ENCODE results near the gene COL6A5. TPM values are rescaled to one million over a fixed set of nuclear protein-coding genes. Genes with fewer than 3 reads are reported as not detected.
"Not testable (repeated sequence)": the region's sequence is repeated elsewhere in the genome, so short reads cannot be mapped to it uniquely, and the experiment has no call there.

Gene COL6A5, protein sequence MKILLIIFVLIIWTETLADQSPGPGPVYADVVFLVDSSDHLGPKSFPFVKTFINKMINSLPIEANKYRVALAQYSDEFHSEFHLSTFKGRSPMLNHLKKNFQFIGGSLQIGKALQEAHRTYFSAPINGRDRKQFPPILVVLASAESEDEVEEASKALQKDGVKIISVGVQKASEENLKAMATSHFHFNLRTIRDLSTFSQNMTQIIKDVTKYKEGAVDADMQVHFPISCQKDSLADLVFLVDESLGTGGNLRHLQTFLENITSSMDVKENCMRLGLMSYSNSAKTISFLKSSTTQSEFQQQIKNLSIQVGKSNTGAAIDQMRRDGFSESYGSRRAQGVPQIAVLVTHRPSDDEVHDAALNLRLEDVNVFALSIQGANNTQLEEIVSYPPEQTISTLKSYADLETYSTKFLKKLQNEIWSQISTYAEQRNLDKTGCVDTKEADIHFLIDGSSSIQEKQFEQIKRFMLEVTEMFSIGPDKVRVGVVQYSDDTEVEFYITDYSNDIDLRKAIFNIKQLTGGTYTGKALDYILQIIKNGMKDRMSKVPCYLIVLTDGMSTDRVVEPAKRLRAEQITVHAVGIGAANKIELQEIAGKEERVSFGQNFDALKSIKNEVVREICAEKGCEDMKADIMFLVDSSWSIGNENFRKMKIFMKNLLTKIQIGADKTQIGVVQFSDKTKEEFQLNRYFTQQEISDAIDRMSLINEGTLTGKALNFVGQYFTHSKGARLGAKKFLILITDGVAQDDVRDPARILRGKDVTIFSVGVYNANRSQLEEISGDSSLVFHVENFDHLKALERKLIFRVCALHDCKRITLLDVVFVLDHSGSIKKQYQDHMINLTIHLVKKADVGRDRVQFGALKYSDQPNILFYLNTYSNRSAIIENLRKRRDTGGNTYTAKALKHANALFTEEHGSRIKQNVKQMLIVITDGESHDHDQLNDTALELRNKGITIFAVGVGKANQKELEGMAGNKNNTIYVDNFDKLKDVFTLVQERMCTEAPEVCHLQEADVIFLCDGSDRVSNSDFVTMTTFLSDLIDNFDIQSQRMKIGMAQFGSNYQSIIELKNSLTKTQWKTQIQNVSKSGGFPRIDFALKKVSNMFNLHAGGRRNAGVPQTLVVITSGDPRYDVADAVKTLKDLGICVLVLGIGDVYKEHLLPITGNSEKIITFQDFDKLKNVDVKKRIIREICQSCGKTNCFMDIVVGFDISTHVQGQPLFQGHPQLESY (N-terminal part only)
- under 1 TPM; 0.03 to 0.13 (median 0.05) TPM for polyA plus RNA-seq (ENCODE audit: insufficient read length in 4 of 4)

DNA sequence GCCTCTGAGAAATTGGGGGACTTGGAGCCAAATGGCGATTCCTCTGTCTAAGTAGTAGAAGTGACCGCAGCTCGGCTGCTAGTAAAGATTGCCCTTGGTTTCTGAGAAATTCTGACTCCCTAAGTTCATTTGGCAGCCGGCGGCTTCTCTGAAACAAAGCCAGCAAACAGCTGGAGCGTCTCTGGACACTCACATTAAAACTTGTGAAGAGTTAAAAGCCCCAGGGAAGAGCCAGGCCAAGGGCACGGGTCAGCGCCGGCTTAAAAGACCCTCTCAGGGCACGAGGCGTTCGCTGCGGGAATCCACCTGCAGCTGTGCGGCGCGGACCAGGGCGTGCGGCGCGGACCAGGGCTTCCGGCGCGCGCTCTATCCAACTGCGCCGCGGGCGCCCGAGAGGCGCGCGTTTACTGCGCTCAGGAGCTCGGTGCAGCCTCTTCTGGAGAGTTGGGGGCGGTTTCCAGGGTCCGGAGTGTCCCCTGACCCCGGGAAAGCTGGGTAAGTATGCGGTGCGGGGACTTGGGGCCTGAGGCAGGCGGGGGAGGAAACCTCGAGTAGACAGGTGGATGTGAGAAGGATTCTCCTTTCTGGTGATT, at the start of gene COL6A5:
COL6A5 (plus strand) TSS at position 186 of the 593 bp plus-strand sequence. CDS start 27,967 bp downstream, outside the sequence.
- DNase-seq (ENCODE audit: low read depth in 4 of 4, low spot score in 2 of 4) = peak in 3 of 4 donors; percentile 25 to 39 (median 26)

DNA sequence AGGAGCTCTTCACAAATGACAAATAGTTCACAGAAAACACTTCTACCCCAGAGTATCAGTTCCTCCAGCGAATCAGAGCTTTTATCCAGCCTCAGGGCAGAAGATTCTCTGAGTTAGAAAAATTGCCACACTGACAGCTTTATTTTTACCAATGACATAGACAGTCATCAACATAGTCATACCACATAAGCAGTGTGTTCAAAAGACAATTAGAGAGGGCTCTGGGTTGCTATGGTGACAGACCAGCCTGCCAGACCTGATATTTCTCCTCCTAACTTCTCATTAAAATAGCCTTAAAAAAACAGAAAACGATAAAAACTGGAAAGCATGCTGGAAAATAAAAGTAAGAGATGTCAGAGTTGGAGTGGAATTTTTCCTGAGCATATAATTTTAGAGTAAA, 45.9 kb upstream of the COL6A5 start:
- DNase-seq (ENCODE audit: low read depth in 4 of 4, low spot score in 2 of 4) = no peak

DNA sequence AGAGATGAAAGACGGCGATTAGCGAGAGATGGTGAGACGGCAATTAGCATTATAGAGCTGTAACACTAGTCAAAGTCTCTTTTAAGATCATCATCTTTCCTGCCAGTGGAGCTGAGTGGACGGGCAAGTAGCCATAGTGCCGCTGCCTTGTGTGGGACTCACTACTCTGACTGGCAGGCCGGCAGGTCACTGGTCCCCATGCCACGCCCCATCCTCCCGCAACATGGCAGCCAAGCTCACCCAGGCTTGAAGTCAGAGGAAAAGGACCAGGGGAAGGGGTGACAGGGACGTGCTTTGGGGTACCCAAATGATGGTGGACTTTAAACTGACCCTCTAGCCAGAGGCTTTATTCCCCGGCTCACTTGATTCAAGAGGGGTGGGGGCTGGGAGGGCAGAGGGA, 44.6 kb upstream of the COL6A5 start:
- DNase-seq (ENCODE audit: low read depth in 4 of 4, low spot score in 2 of 4) = no peak

DNA sequence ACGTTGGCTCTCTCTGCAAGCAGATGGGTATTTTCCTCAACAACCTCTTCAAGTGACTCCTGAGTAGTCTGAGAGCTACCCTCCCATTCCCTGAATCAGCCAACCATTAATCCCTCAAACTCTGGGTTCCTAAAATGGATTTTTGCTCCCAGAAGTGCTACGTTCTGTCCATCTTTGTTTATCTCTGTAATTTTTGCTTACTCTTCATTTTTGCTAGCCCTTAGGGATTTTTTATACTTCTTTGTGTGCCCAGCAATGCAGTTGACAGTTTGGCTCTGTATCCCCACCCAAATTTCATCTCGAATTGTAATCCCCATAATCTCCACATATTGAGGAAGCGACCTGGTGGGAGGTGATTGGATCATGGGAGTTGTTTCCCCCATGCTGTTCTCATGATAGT, 35.4 kb upstream of the COL6A5 start:
- DNase-seq (ENCODE audit: low read depth in 4 of 4, low spot score in 2 of 4) = no peak

DNA sequence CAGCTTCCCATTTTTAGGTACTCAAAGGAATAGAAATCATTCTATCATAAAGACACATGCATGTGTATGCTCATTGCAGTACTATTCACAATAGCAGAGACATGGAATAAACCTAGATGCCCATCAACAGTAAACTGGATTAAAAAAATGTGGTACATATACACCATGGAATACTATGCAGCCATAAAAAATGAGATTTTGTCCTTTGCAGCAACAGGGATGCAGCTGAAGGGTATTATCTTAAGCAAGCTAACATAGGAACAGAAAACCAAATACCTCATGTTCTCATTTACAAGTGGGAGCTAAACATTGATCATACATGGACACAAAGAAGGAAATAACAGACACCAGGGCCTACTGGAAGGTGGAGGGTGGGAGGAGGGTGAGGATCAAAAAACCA, 33.1 kb upstream of the COL6A5 start:
- no peak for DNase-seq (ENCODE audit: low read depth in 4 of 4, low spot score in 2 of 4)

DNA sequence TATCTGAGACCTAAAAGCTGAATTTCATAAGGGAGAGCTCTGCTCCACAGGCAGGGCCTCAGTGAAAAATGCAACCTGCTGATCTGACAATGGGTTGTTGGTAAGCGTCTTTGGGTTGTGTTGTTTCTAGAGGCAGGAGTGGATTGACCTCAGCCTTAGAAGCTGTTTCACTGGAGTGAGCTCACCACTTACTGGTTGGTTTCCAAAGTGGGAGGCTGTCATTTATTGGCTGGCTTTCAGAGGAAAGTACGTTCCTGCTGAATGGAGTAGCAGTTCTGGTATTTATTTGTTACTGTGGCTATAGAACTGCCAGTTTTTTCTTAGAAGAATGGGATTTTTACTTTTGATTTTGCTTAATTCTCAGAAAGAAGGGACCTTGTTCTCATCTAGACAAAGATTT, 29.3 kb upstream of the COL6A5 start:
- no peak for DNase-seq (ENCODE audit: low read depth in 4 of 4, low spot score in 2 of 4)

DNA sequence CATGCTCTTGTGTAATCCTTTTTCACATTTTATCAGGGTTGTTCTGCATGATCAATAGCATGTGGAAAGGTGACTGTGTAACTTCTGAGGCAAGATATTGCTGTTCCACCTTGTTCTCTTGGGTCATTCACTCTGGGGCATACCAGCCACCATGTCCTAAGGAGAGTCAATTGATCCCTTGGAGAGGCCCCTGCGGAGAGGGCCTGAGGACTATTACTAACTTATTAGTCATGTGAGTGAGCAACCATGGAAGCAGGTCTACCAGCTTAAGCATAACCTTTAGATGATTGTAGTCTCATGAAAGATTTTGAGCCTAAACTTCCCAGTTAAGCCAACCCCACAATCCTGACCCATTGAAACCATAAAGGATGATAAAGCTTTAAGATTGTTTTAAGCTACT, 22.0 kb upstream of the COL6A5 start:
- no peak for DNase-seq (ENCODE audit: low read depth in 4 of 4, low spot score in 2 of 4)

DNA sequence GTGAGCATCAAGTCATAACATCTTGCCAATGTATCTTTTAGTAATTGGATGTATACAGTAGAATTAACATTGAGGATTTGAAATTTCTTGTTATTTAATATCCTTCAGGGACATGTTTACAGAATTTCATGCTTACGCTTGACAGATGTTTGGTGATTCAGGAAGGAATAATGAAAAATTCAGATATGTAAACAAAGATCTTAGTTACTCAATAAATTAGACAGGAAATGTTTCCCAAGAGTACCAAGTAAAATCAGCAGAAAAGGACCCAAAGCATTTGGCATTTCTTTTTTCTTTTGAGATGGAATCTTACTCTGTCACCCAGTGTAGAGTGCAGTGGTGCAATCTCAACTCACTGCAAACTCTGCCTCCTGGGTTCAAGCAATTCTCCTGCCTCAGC, 4.7 kb upstream of the COL6A5 start:
- DNase-seq (ENCODE audit: low read depth in 4 of 4, low spot score in 2 of 4) = no peak

DNA sequence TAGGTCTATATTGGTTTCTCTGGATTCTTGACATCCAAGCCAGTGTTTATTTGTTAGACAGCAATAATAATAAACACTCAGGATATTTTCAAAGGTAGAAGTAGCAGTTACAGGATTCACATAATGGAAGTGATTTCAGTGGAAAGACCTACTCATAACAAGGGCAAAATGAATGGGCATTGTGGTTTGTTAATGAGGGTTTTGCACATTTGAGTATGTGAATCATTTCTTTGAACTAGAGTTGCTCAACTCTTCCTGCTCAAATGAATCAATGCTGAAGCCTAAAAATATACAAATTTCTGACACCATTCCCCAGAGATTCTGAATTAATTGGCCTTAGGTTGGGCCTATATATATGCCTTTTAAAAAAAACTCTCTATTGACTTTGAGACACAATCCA, 4.1 kb upstream of the COL6A5 start:
- no peak for DNase-seq (ENCODE audit: low read depth in 4 of 4, low spot score in 2 of 4)

DNA sequence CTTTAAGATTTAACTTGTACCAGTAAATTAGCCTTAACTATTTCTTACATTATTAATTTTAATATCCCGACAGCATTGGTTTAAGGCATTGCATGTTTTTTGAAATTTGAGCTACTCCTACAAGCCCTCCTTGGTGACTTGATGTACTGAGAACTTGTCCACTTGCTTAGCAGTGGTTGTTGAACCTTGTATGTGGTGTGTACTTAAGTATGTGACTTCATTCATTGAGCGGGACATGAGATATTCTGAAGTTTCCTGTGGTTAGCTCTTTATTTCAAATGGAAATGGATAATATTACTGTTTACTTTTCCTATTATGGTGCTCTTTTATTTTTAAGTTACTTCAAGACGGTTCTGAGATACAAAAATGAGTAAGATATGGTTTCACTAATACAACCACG, 3.6 kb upstream of the COL6A5 start:
- no peak for DNase-seq (ENCODE audit: low read depth in 4 of 4, low spot score in 2 of 4)

DNA sequence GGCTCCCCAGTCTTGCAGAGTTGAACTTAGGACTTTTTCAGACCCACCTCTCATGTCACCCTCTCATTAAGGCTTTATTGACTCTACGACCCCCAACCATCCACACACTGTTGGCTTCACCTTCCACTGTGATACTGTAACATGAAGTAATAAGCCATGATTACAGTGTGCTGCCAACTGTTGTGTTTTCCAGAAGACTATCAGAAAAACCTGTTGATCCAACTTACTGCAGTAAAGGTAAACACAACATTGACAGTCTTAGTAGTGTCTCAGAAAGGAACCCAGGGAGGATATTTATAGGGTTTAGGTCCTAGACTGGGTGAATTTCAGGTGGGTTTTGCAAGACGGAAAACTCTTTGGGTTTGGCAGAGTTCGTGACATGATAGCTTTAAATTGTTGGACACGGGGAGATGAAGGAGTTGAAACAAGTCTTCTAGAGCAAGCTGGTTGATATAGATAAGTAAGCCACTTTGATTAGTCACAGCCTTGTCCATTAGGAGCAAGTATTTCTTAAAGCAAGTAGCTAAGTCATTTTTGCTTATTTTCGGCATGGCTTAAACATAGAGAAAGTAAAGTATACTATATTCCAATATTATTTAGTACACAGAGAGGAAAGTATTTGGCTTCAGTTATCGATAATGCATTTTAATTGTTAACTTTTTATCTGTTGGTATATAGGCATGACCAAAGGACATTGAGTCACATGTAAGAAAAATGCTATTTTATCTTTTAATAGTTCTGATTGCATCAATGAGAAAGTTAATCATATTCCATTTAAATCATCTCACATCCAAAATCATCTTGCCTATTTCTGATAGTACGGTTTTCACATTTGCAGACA, 2.4 kb upstream of the COL6A5 start:
- no peak for DNase-seq (ENCODE audit: low read depth in 4 of 4, low spot score in 2 of 4)

DNA sequence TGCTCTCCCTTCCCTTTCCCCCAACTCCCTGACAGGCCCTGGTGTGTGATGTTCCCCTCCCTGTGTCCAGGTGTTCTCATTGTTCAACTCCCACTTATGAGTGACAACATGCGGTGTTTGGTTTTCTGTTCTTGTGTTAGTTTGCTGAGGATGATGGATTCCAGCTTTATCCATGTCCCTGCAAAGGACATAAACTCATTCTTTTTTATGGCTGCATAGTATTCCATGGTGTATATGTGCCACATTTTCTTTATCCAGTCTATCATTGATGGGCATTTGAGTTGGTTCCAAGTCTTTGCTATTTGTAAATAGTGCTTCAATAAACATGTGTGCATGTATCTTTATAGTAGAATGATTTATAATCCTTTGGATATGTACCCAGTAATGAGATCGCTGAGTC, 2.8 kb downstream of the COL6A5 start:
- DNase-seq (ENCODE audit: low read depth in 4 of 4, low spot score in 2 of 4) = not testable (repeated sequence)

DNA sequence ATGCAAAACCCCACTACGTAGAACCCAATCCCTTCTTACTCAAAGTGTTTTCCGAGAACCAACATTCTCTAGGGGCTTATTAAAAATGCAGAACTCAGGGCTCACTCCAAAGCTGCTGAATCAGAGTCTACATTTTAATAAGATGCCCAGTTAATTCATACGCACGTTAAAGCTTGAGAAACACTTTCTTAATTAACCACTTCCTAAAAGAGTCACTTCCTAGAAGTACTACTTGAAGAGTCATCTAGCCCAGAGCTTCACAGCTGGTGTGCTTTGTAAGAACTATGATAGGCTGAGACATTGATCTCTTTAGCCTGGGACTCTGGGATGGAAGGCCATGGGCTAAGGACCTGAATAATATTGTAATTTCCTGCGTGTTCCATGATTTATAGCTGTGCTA, 9.0 kb downstream of the COL6A5 start:
- no peak for DNase-seq (ENCODE audit: low read depth in 4 of 4, low spot score in 2 of 4)

DNA sequence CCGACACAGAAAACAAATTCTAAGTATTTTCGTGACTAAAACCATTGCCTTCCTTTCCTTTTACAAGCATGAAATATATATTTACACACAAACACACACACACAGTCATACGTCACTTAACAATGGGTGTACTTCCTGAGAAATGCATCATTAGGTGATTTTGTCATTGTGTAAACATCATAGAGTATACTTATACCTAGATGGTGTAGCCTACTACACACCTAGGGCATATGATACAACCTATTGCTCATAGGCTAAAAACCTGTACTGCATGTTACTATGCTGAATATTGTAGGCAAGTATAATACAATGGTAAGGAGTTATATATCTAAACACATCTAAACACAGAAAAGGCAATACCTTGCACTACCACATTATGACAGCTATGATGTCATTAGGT, 28.6 kb downstream of the COL6A5 start:
- no peak for DNase-seq (ENCODE audit: low read depth in 4 of 4, low spot score in 2 of 4)

DNA sequence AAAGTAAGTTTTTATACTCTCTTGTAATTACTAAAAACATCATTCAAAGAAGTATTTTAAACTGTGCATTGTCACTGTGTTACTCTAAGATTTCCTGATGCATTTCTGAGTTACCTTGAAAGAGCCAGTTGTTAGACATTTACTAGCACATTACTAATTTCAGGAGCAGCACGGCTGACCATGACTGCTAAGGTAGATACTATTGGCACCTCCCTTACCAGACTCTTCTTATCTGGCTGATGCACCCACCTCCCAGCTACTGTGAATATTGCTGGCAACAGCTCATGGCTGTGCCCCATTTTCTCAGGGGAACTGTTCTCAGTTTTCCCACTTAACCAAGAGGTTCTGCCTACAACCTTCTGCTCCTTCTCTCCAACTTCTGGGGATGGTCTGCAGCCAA, 29.4 kb downstream of the COL6A5 start:
- DNase-seq (ENCODE audit: low read depth in 4 of 4, low spot score in 2 of 4) = no peak

DNA sequence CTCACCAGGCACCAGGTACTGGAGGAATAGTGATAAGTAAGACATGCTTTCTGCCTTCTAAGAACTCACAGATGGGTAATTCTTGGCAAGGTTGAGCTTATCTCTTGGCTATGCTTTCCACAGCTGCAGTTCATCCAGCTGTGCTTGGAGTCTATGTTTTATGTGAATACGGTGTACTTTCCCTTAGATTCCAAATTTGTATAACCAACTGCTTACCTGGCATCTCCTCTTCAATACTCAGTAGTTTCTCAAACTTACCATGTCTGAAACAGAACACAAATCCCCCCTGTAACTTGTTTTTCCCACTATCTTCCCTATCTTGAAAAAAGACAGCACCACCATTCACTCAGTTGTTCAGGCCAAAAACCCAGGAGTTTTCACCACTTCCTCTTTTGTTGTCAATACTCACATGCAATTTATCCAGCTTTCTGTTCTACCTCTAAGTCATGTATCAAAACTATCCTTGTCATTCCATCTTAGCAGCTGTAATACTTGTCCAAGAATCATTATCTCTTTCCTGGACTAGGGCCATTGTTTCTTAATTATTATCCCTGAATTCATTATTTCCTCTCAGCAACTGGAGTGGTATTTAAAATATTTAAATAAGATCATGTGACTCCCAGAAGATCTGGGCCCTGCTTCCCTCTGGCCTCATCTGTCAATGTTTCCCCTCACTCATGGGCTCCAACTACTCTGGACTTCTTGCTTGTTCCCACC, 32.6 kb downstream of the COL6A5 start:
- DNase-seq (ENCODE audit: low read depth in 4 of 4, low spot score in 2 of 4) = no peak

DNA sequence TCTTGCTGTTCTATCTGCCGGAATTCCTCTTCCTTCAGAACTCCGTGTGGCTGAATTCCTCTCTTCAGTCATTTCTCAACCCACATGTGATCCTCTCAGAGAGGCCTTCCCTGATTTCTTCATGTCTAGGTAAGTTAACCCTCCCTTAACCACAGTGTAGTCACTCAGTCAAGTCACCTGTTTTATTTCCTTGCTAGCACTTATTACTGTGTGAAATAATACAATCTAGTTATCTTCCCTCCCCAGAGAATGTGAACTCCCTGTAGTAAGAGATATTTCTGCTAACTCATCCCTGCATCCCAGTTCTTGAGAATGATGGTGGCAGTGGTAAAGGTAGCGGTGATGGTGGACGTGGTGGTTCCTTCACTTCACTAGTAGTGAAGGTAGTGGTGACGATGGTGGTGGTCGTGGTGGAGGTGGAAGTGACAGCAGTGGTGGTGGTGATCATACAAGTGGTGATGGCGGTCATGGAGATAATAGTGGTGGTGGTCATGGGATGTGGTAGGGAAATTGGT, 33.3 kb downstream of the COL6A5 start:
- no peak for DNase-seq (ENCODE audit: low read depth in 4 of 4, low spot score in 2 of 4)

DNA sequence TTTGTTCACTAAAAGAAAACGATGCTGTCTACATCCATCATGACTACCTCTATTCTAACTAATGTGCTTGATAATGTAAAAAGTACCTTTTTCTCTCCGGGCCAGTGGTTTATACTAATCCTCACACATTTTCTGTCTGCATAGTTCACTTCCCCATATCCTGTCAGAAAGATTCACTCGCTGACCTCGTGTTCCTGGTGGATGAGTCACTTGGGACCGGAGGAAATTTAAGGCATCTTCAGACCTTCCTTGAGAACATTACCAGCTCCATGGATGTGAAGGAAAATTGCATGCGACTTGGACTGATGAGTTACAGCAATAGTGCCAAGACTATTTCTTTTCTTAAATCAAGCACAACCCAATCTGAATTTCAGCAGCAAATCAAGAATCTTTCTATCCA, 33.8 kb downstream of the COL6A5 start:
- no peak for DNase-seq (ENCODE audit: low read depth in 4 of 4, low spot score in 2 of 4)

DNA sequence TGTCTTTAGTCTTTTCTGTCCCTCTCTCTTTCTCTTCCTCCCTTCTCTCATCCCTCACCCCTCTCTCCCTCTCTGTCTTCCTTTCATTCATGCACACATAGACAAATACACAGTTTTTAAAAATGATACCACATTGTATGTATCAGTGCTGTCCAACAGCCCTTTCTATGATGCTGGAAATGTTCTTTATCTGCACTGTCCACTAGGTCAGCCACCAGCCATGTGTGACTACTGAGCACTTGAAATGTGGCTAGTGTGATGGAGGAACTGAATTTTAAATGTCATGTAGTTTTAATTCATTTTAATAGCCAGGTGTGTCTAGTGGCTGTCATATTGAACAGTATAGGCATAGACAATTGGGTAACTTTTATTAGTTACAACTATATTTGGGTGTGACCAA, 34.9 kb downstream of the COL6A5 start:
- DNase-seq (ENCODE audit: low read depth in 4 of 4, low spot score in 2 of 4) = no peak

Data from left renal cortex interstitium (tissue), 4 donors.